Measurements from ENCODE around the gene PCSK5. TPM values are rescaled to one million over a fixed set of nuclear protein-coding genes. Genes with fewer than 3 reads are reported as not detected.

PCSK5 gene
- total and polyA plus RNA-seq, 2 experiments from 2014 or later: 59.1 to 71.7 TPM

- Histone ChIP-seq H3K9me3 (ENCODE audit: low read depth) (no peaks in the 10 kb centered on the region), H3K27me3 (no peaks in the 10 kb centered on the region), H3K36me3 (replicated peaks; ENCODE audit: insufficient read depth, low read depth) (no peaks in the 10 kb centered on the region), H3K4me3 (no peak overlapping the region), H3K9me2 (replicated peaks; ENCODE audit: insufficient read depth) (no peaks in the 10 kb centered on the region), H3K4me1 (ENCODE audit: insufficient read depth) (peaks cover 6% of the 10 kb centered on the region), H4K20me1 (ENCODE audit: insufficient read depth, poor library complexity, severe bottlenecking) (no peaks in the 10 kb centered on the region), H2AFZ (no peak overlapping the region), H3K4me2 (no peak overlapping the region), H3K27ac (no peak overlapping the region), H3K79me2 (no peaks in the 10 kb centered on the region)
- no peak for DNase-seq (ENCODE audit: low spot score)
- WGBS (ENCODE audit: low lambda C conversion rate, missing lambda C conversion rate): 72% methylated on average over 3 of the region's 3 CpGs
- no peak for TF ChIP-seq EZH2 (IDR thresholded peaks at IDR 0.05; ENCODE audit: borderline replicate concordance)
- no peak for TF ChIP-seq CTCF (IDR thresholded peaks at IDR 0.05; ENCODE audit: poor library complexity)
- TF ChIP-seq EZH2phosphoT487 (IDR thresholded peaks at IDR 0.05; ENCODE audit: low read depth, severe bottlenecking, unreplicated experiment): no peak
These were observed 472.5 kb downstream of the PCSK5 start for GRCh38 chr9:76363032-76363395.

- H3K9me2 ChIP-seq (replicated peaks; ENCODE audit: insufficient read depth): no peaks in the 10 kb centered on the region
- no peaks in the 10 kb centered on the region for H3K79me2 ChIP-seq
- no peak overlapping the region for H3K4me2 ChIP-seq
- H3K9me3 ChIP-seq (ENCODE audit: low read depth): no peaks in the 10 kb centered on the region
- peak; percentile 26 for DNase-seq (ENCODE audit: low spot score)
- peaks cover 16% of the 10 kb centered on the region for H3K4me1 ChIP-seq (ENCODE audit: insufficient read depth)
- H4K20me1 ChIP-seq (ENCODE audit: insufficient read depth, poor library complexity, severe bottlenecking): no peaks in the 10 kb centered on the region
- no peaks in the 10 kb centered on the region for H3K27me3 ChIP-seq
- TF ChIP-seq EZH2 (IDR thresholded peaks at IDR 0.05; ENCODE audit: borderline replicate concordance) (no peak), CTCF (IDR thresholded peaks at IDR 0.05; ENCODE audit: poor library complexity) (no peak)
- no peak overlapping the region for H2AFZ ChIP-seq
- no peaks in the 10 kb centered on the region for H3K36me3 ChIP-seq (replicated peaks; ENCODE audit: insufficient read depth, low read depth)
- WGBS (ENCODE audit: low lambda C conversion rate, missing lambda C conversion rate): 8% methylated on average over 1 of the region's 1 CpG
- no peak overlapping the region for H3K4me3 ChIP-seq
- H3K27ac ChIP-seq: no peak overlapping the region
These were observed 474.6 kb downstream of the PCSK5 start for GRCh38 chr9:76365028-76365427.

GRCh38 chr9:76366275-76366674 is 475.8 kb downstream of the PCSK5 start:
- Histone ChIP-seq H3K79me2 (no peaks in the 10 kb centered on the region), H3K36me3 (replicated peaks; ENCODE audit: insufficient read depth, low read depth) (no peaks in the 10 kb centered on the region), H3K9me2 (replicated peaks; ENCODE audit: insufficient read depth) (no peaks in the 10 kb centered on the region), H3K4me2 (no peak overlapping the region), H4K20me1 (ENCODE audit: insufficient read depth, poor library complexity, severe bottlenecking) (no peaks in the 10 kb centered on the region), H3K9me3 (ENCODE audit: low read depth) (no peaks in the 10 kb centered on the region), H2AFZ (no peak overlapping the region), H3K4me3 (no peak overlapping the region), H3K27ac (no peak overlapping the region), H3K27me3 (no peaks in the 10 kb centered on the region), H3K4me1 (ENCODE audit: insufficient read depth) (peaks cover 21% of the 10 kb centered on the region)
- WGBS (ENCODE audit: low lambda C conversion rate, missing lambda C conversion rate): 75% methylated on average over 4 of the region's 4 CpGs
- no peak for DNase-seq (ENCODE audit: low spot score)
- TF ChIP-seq EZH2 (IDR thresholded peaks at IDR 0.05; ENCODE audit: borderline replicate concordance) (no peak), CTCF (IDR thresholded peaks at IDR 0.05; ENCODE audit: poor library complexity) (no peak)

- Histone ChIP-seq H3K9me3 (ENCODE audit: low read depth) (no peaks in the 10 kb centered on the region), H3K27me3 (no peaks in the 10 kb centered on the region), H3K27ac (peak overlapping the region; percentile 25), H3K4me2 (peak overlapping the region; percentile 32), H3K9me2 (replicated peaks; ENCODE audit: insufficient read depth) (no peaks in the 10 kb centered on the region), H4K20me1 (ENCODE audit: insufficient read depth, poor library complexity, severe bottlenecking) (no peaks in the 10 kb centered on the region), H3K4me1 (ENCODE audit: insufficient read depth) (peaks cover 42% of the 10 kb centered on the region), H3K79me2 (no peaks in the 10 kb centered on the region), H3K4me3 (no peak overlapping the region), H2AFZ (no peak overlapping the region), H3K36me3 (replicated peaks; ENCODE audit: insufficient read depth, low read depth) (no peaks in the 10 kb centered on the region)
- TF ChIP-seq CTCF (IDR thresholded peaks at IDR 0.05; ENCODE audit: poor library complexity) (no peak), EZH2 (IDR thresholded peaks at IDR 0.05; ENCODE audit: borderline replicate concordance) (no peak), EZH2phosphoT487 (IDR thresholded peaks at IDR 0.05; ENCODE audit: low read depth, severe bottlenecking, unreplicated experiment) (no peak)
- 24% methylated on average over 4 of the region's 4 CpGs for WGBS (ENCODE audit: low lambda C conversion rate, missing lambda C conversion rate)
- DNase-seq (ENCODE audit: low spot score): peak; percentile 56
These were observed 479.1 kb downstream of the PCSK5 start for GRCh38 chr9:76369583-76369982.
